ENCODE results near the gene ZNF547. TPM values are rescaled to one million over a fixed set of nuclear protein-coding genes. Genes with fewer than 3 reads are reported as not detected.

Gene ZNF547
- total and polyA plus RNA-seq, 2 experiments from 2014 or later = 1.1 to 4.9 TPM

- Mint-ChIP-seq H3K4me3 (peak overlapping the region; percentile 88), H3K27ac (no peak overlapping the region), H3K27me3 (ENCODE audit: insufficient read depth, low read depth, poor library complexity) (peaks cover 9% of the 10 kb centered on the region), H3K9me3 (no peaks in the 10 kb centered on the region), H3K4me1 (peaks cover 16% of the 10 kb centered on the region; the same call in 2 of the 3 replicates), H3K36me3 (ENCODE audit: low read depth) (peaks cover 33% of the 10 kb centered on the region)
- H3K79me2 ChIP-seq (replicated peaks; ENCODE audit: insufficient read depth) = peaks cover 28% of the 10 kb centered on the region
- H3K27me3 ChIP-seq (ENCODE audit: insufficient read depth) = peaks cover 17% of the 10 kb centered on the region
- DNase-seq (ENCODE audit: low spot score) (no peak), ATAC-seq (no peak)
- peaks cover 12% of the 10 kb centered on the region; the same call in 1 of the 2 replicates for H3F3A ChIP-seq (replicated peaks; ENCODE audit: low read depth)
- H4K20me1 ChIP-seq (replicated peaks; ENCODE audit: insufficient read depth) = no peaks in the 10 kb centered on the region
- no peak overlapping the region for H2AFZ ChIP-seq
- TF ChIP-seq CTCF (conservative IDR thresholded peaks at IDR 0.05; ENCODE audit: low read depth in 2 of 2) (no peak), ZNF114 (CRISPR knock-in tag; IDR thresholded peaks at IDR 0.05) (no peak), EZH2 (IDR thresholded peaks at IDR 0.05; ENCODE audit: low read depth, unreplicated experiment) (no peak), POLR2AphosphoS5 (IDR thresholded peaks at IDR 0.05; ENCODE audit: low read depth) (no peak), JUNB (IDR thresholded peaks at IDR 0.05; ENCODE audit: unreplicated experiment) (no peak), STAT1 (IDR thresholded peaks at IDR 0.05; ENCODE audit: unreplicated experiment) (no peak), REST (IDR thresholded peaks at IDR 0.05; ENCODE audit: unreplicated experiment) (no peak), NANOG (IDR thresholded peaks at IDR 0.05; ENCODE audit: borderline replicate concordance) (no peak), EZH2phosphoT487 (IDR thresholded peaks at IDR 0.05; ENCODE audit: unreplicated experiment) (no peak), ZNF462 (CRISPR knock-in tag; IDR thresholded peaks at IDR 0.05) (no peak), CREB1 (CRISPR knock-in tag; IDR thresholded peaks at IDR 0.05; ENCODE audit: low read depth) (no peak), ZNF331 (CRISPR knock-in tag; IDR thresholded peaks at IDR 0.05; ENCODE audit: low read depth) (no peak), ETS1 (IDR thresholded peaks at IDR 0.05) (no peak)
- no peak overlapping the region for H3K27ac ChIP-seq (ENCODE audit: low read depth)
- peaks cover 8% of the 10 kb centered on the region; the same call in 1 of the 2 replicates for H3K36me3 ChIP-seq (ENCODE audit: insufficient read depth)
- no peaks in the 10 kb centered on the region for H3K9me2 ChIP-seq (ENCODE audit: insufficient read depth)
- H3K4me2 ChIP-seq = peak overlapping the region; percentile 99
- peak overlapping the region; percentile 91 for H3K4me3 ChIP-seq
- H3K4me1 ChIP-seq (ENCODE audit: insufficient read depth) = peaks cover 13% of the 10 kb centered on the region
Measured at GRCh38 chr19:57321751-57322150, 41.6 kb upstream of the ZNF547 start.

All from GM23338 (cell line).